Mesenchymal stem cell (in vitro differentiated cells and primary cell): ENCODE data around the gene ACSF2.

Experiments
- DNase-seq: peaks from one replicate; pipeline ENCODE4 v3.0.0-alpha.2; 2013
- H2AFZ ChIP-seq: one replicate; pipeline ENCODE4 v1.6.1; 2013; ENCODE audit warnings: low read depth, mild to moderate bottlenecking, control low read depth, inconsistent platforms, low read length, moderate library complexity
- H2AK5ac ChIP-seq: 2 replicates; pipeline ENCODE4 v1.6.1; 2013; ENCODE audit warnings: low read length, moderate library complexity, mild to moderate bottlenecking, inconsistent platforms; ENCODE audit not compliant: severe bottlenecking
- H2BK120ac ChIP-seq: one replicate; pipeline ENCODE4 v1.6.1; 2013; ENCODE audit warnings: low read depth, mild to moderate bottlenecking, inconsistent platforms, low read length, moderate library complexity
- H2BK12ac ChIP-seq, 2 experiments: one replicate each; pipeline ENCODE4 v1.6.1; 2013; ENCODE audit warnings: inconsistent platforms in 2 of 2, low read length in 2 of 2, mild to moderate bottlenecking in 2 of 2, moderate library complexity in 2 of 2, control low read depth in 1 of 2
- H2BK15ac ChIP-seq: one replicate; pipeline ENCODE4 v1.6.1; 2013; ENCODE audit warnings: mild to moderate bottlenecking, low read depth, inconsistent platforms; ENCODE audit not compliant: poor library complexity, severe bottlenecking
- H2BK5ac ChIP-seq: 2 replicates; pipeline ENCODE4 v1.6.1; 2013; ENCODE audit warnings: low read depth, mild to moderate bottlenecking, low read length, control low read depth, inconsistent platforms; ENCODE audit not compliant: poor library complexity, severe bottlenecking
- H3K14ac ChIP-seq, 2 experiments: one replicate each; pipeline ENCODE4 v1.6.1; 2013; ENCODE audit warnings: inconsistent platforms in 2 of 2, low read length in 2 of 2, control low read depth in 1 of 2, mild to moderate bottlenecking in 1 of 2, moderate library complexity in 1 of 2
- H3K18ac ChIP-seq, 2 experiments: one replicate each; pipeline ENCODE4 v1.6.1; 2013; ENCODE audit warnings: inconsistent platforms in 2 of 2, low read length in 2 of 2, control low read depth in 1 of 2, low read depth in 1 of 2, mild to moderate bottlenecking in 1 of 2
- H3K23ac ChIP-seq, 2 experiments: one replicate each; pipeline ENCODE4 v1.6.1; 2013; ENCODE audit warnings: inconsistent platforms in 2 of 2, low read length in 2 of 2, mild to moderate bottlenecking in 2 of 2, moderate library complexity in 2 of 2, control low read depth in 1 of 2
- H3K27ac ChIP-seq: 2 replicates; pipeline ENCODE4 v1.5.1; 2013; ENCODE audit warnings: mild to moderate bottlenecking, moderate library complexity, low read length, control low read depth, inconsistent platforms; ENCODE audit not compliant: poor library complexity, severe bottlenecking
- H3K27me3 ChIP-seq, 2 experiments: 2 replicates each; pipeline versions ENCODE4 v1.6.1 to v1.7.0; 2013; ENCODE audit warnings: low read length in 2 of 2, mild to moderate bottlenecking in 2 of 2, moderate library complexity in 2 of 2, control low read depth in 1 of 2, inconsistent platforms in 1 of 2; ENCODE audit not compliant: control insufficient read depth in 1 of 2, insufficient read depth in 1 of 2
- H3K36me3 ChIP-seq, 2 experiments: 2 replicates each; pipeline versions ENCODE4 v1.6.1 to v1.7.0; 2013; ENCODE audit warnings: low read length in 2 of 2, control low read depth in 1 of 2, inconsistent platforms in 1 of 2, low read depth in 1 of 2, mild to moderate bottlenecking in 1 of 2; ENCODE audit not compliant: insufficient read depth in 2 of 2, control insufficient read depth in 1 of 2
- H3K4ac ChIP-seq, 2 experiments: one replicate each; pipeline ENCODE4 v1.6.1; 2013; ENCODE audit warnings: inconsistent platforms in 2 of 2, low read length in 2 of 2, mild to moderate bottlenecking in 2 of 2, moderate library complexity in 2 of 2, control low read depth in 1 of 2, low read depth in 1 of 2
- H3K4me1 ChIP-seq: 2 replicates; pipeline ENCODE4 v1.6.1; 2013; ENCODE audit warnings: low read depth, low read length, control low read depth; ENCODE audit not compliant: control insufficient read depth, insufficient read depth
- H3K4me2 ChIP-seq: 2 replicates; pipeline ENCODE4 v1.6.1; 2013; ENCODE audit warnings: low read length, mild to moderate bottlenecking, inconsistent platforms; ENCODE audit not compliant: poor library complexity, severe bottlenecking
- H3K4me3 ChIP-seq, 2 experiments: 2 replicates each; pipeline versions ENCODE4 v1.5.1 to v1.7.0; 2013; ENCODE audit warnings: low read length in 2 of 2, mild to moderate bottlenecking in 2 of 2, control low read depth in 1 of 2, low read depth in 1 of 2; ENCODE audit not compliant: insufficient read depth in 1 of 2
- H3K79me1 ChIP-seq: replicated peaks from 2 replicates; pipeline ENCODE4 v1.6.1; 2013; ENCODE audit warnings: mild to moderate bottlenecking, control low read depth, low read length, inconsistent platforms; ENCODE audit not compliant: poor library complexity, severe bottlenecking
- H3K9ac ChIP-seq: 2 replicates; pipeline ENCODE4 v1.7.0; 2013; ENCODE audit warnings: mild to moderate bottlenecking, low read length, moderate library complexity
- H3K9me3 ChIP-seq: 2 replicates; pipeline ENCODE4 v1.7.0; 2013; ENCODE audit warnings: mild to moderate bottlenecking, low read length; ENCODE audit not compliant: control insufficient read depth
- H4K8ac ChIP-seq: one replicate; pipeline ENCODE4 v1.6.1; 2013; ENCODE audit warnings: inconsistent platforms, mild to moderate bottlenecking, low read length, moderate library complexity
- H4K91ac ChIP-seq: one replicate; pipeline ENCODE4 v1.6.1; 2013; ENCODE audit warnings: mild to moderate bottlenecking, low read length, inconsistent platforms
- WGBS: methylation state at CpG from one replicate; pipeline ENCODE4 v1.1.7; 2013; ENCODE audit warnings: mixed read lengths; 5-methylcytosine and 5-hydroxymethylcytosine counted together

The ACSF2 gene

DNA sequence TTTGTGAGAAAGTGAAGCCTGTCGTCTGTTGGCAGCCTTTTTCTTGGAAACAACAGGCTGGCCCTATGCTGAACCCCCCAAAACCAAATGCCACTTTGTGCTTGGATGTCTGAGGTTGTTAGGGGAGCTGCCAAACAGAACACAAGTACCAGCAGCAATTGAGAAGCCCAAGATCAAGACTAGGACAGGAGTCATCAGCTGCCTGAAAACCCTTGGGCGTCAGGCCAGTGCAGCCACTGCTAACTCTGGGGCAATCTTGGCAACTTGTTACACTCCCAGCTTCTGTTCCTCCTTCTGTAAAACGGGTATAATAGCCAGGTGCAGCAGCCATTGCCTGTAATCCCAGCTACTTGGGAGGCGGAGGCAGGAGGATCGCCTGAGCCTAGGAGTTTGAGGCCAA lies 19.4 kb upstream of the ACSF2 start:
- Histone ChIP-seq H3K4me2 (no peak overlapping the region), H3K36me3 (no peaks in the 10 kb centered on the region), H3K9me3 (no peaks in the 10 kb centered on the region), H2BK5ac (no peak overlapping the region), H3K4me1 (peaks cover 2% of the 10 kb centered on the region), H3K18ac (no peak overlapping the region), H3K27ac (no peak overlapping the region), H3K4me3 (no peak overlapping the region), H2BK120ac (no peak overlapping the region), H3K14ac (no peak overlapping the region), H2BK15ac (no peak overlapping the region), H3K9ac (no peak overlapping the region), H3K4ac (no peak overlapping the region), H3K23ac (no peak overlapping the region), H3K79me1 (no peaks in the 10 kb centered on the region), H2AK5ac (no peak overlapping the region), H4K8ac (no peak overlapping the region), H2BK12ac (no peak overlapping the region), H2AFZ (no peak overlapping the region), H3K27me3 (peaks cover 9 to 27% of the 10 kb centered on the region in 2 experiments), H4K91ac (no peak overlapping the region)
- WGBS = 71% methylated on average over 5 of the region's 5 CpGs
- no peak for DNase-seq

GRCh38 chr17:50407921-50408320 lies 18.1 kb upstream of the ACSF2 start:
- H2BK15ac ChIP-seq = no peak overlapping the region
- no peak overlapping the region for H4K91ac ChIP-seq
- H2AK5ac ChIP-seq = no peak overlapping the region
- no peaks in the 10 kb centered on the region for H3K9me3 ChIP-seq
- no peak overlapping the region for H3K18ac ChIP-seq
- H3K4me2 ChIP-seq = no peak overlapping the region
- H3K79me1 ChIP-seq = no peaks in the 10 kb centered on the region
- no peak overlapping the region for H3K9ac ChIP-seq
- WGBS = 83% methylated on average over 4 of the region's 4 CpGs
- peaks cover 9 to 23% of the 10 kb centered on the region in 2 experiments for H3K27me3 ChIP-seq
- H3K27ac ChIP-seq = no peak overlapping the region
- H2BK120ac ChIP-seq = no peak overlapping the region
- DNase-seq = no peak
- no peak overlapping the region for H2BK5ac ChIP-seq
- H3K14ac ChIP-seq = no peak overlapping the region
- peaks cover 2% of the 10 kb centered on the region for H3K4me1 ChIP-seq
- no peak overlapping the region for H2BK12ac ChIP-seq
- H3K23ac ChIP-seq = no peak overlapping the region
- H3K4me3 ChIP-seq = no peak overlapping the region
- H3K4ac ChIP-seq = no peak overlapping the region
- H3K36me3 ChIP-seq = no peaks in the 10 kb centered on the region
- H4K8ac ChIP-seq = no peak overlapping the region
- no peak overlapping the region for H2AFZ ChIP-seq

GRCh38 chr17:50412188-50412732 lies 13.8 kb upstream of the ACSF2 start:
- H2AK5ac ChIP-seq = no peak overlapping the region
- no peak overlapping the region for H3K4me2 ChIP-seq
- peaks cover 2% of the 10 kb centered on the region for H3K4me1 ChIP-seq
- no peak overlapping the region for H3K4ac ChIP-seq
- WGBS = 100% methylated on average over 1 of the region's 4 CpGs
- H3K9ac ChIP-seq = no peak overlapping the region
- H3K27me3 ChIP-seq = no peaks in the 10 kb centered on the region
- no peaks in the 10 kb centered on the region for H3K36me3 ChIP-seq
- no peak overlapping the region for H3K4me3 ChIP-seq
- no peaks in the 10 kb centered on the region for H3K9me3 ChIP-seq
- no peak overlapping the region for H3K23ac ChIP-seq
- H3K14ac ChIP-seq = no peak overlapping the region
- no peak overlapping the region for H4K8ac ChIP-seq
- no peak overlapping the region for H2BK5ac ChIP-seq
- no peaks in the 10 kb centered on the region for H3K79me1 ChIP-seq
- no peak overlapping the region for H2AFZ ChIP-seq
- no peak overlapping the region for H4K91ac ChIP-seq
- no peak overlapping the region for H3K18ac ChIP-seq
- no peak for DNase-seq
- H2BK12ac ChIP-seq = no peak overlapping the region
- no peak overlapping the region for H2BK120ac ChIP-seq
- H3K27ac ChIP-seq = no peak overlapping the region
- no peak overlapping the region for H2BK15ac ChIP-seq

DNA sequence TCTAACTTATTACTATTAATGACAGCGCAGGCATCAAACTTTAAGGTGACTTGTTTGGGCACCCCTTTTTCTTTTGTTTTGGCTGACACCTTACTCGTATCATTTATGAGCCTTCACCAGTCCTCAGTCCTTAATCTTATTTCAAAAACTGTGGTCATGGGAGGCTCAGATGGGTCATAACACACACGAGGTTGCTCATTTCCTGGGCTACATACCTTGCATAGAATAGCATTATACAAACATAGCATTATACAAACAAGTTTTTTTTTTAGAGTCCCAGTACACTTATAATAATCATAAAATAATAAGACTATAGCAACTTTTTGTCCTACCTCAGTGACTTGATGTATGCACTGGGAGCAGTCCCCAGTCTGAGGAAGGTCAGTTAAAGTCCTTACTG lies 11.2 kb upstream of the ACSF2 start:
- H3K27me3 ChIP-seq = no peaks in the 10 kb centered on the region
- no peak overlapping the region for H2AK5ac ChIP-seq
- H2BK120ac ChIP-seq = no peak overlapping the region
- no peak overlapping the region for H2BK5ac ChIP-seq
- no peaks in the 10 kb centered on the region for H3K36me3 ChIP-seq
- H3K79me1 ChIP-seq = no peaks in the 10 kb centered on the region
- no peak overlapping the region for H3K18ac ChIP-seq
- no peak overlapping the region for H2BK12ac ChIP-seq
- H3K9me3 ChIP-seq = no peaks in the 10 kb centered on the region
- no peak overlapping the region for H3K4me2 ChIP-seq
- no peak overlapping the region for H3K14ac ChIP-seq
- no peak overlapping the region for H4K8ac ChIP-seq
- no peak overlapping the region for H3K4ac ChIP-seq
- H3K4me1 ChIP-seq = no peaks in the 10 kb centered on the region
- H2AFZ ChIP-seq = no peak overlapping the region
- H2BK15ac ChIP-seq = no peak overlapping the region
- no peak overlapping the region for H3K23ac ChIP-seq
- 61% methylated on average over 3 of the region's 3 CpGs for WGBS
- no peak overlapping the region for H3K27ac ChIP-seq
- no peak overlapping the region for H4K91ac ChIP-seq
- H3K9ac ChIP-seq = no peak overlapping the region
- DNase-seq = no peak
- H3K4me3 ChIP-seq = no peak overlapping the region
